GM19372 (cell line): Measurements from ENCODE around the gene MBD6.
A peak's percentile ranks its signal among the peaks of the same experiment; 100 is the strongest.
"Not testable (repeated sequence)": the region's sequence is repeated elsewhere in the genome, so short reads cannot be mapped to it uniquely, and the experiment has no call there.

Experiments used
- ATAC-seq: cut with Tn5 transposase; IDR thresholded peaks from one replicate; pipeline ENCODE4 v1.9.1; 2021; ENCODE audit warnings: mild to moderate bottlenecking, low read depth, moderate library complexity; ENCODE audit not compliant: unreplicated experiment

The MBD6 gene

DNA sequence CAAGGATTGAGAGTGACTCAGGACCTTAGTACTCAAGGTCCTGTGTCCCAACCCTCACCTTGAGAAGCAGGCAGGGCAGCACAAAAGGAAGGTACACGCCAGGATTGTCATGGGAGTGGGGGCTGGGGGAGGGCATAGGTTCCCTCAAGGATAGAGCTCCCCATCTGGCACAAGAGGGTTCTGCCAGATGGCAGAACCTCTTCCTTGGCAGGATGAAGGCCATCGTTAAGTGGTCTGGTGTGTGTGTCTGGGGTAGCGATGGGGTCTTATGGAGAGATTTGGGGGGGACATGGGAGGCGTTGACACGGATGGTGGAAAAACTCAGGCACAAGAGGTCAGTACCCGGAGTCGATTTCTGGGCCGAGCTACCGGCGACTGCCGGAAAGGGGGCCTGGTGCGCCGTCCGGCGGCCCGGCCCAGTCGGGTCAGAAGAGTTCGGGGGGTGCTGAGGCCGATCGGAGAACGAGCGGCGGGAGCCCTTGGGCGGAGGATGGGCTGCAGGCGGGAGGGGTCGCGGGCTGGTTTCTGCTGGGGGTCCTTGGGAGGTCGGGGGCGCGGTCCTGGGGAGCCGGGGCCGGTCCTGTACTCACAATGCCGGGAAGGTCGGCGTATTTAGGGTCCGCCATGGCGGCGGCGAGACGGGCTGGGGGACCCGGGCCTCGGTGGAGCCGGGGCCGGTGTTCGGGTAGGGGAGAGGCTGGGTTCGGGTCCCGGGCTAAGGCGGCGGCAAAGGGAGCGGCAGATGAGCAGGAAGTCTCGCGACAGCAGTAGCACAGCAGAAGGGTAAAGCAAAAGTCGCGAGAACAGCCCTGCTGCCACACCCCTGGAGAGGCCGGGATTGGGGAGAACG, 24.0 kb downstream of the MBD6 start, which contains the start of gene DCTN2:
Gene DCTN2 (minus strand): TSS at position 755 of the 850 bp plus-strand sequence. CDS start 129 bp downstream, at position 626.
- ATAC-seq: peak; percentile 96

GRCh38 chr12:57547288-57548012, 24.8 kb downstream of the MBD6 start:
- ATAC-seq: no peak

DNA sequence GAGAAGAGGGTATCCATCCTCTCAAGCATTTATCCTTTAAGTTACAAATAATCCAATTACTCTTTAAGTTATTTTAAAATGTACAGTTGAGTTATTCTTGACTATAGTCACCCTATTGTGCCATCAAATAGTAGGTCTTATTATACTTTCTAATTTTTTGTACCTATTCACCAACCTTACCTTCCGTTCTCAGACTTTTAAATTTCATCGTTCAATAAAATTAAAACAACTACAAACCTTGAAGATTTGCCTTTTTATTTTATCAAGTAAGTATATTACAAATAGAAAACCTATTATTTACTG, 25.3 kb downstream of the MBD6 start:
- no peak for ATAC-seq

DNA sequence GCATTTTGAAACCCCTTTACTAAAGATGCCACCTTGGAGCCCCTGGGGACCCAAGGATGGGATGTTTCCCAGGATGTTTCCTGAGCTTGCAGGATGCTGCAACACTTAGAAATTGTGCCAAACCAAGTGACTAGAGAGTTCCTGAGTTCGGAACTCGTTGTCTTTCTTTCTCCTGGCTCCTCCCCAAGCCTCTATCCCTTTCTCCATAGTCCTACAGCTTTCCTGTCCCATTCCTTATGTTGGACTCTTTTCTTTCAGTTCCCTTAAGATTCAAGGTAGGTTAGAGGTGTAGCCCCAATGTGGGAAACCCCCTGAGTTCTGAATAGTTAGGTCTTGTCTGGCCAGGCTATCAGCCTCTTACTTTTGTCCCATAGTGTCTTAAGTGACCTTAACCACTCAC, 25.9 kb downstream of the MBD6 start:
- no peak for ATAC-seq

GRCh38 chr12:57549203-57549908, 26.7 kb downstream of the MBD6 start:
- no peak for ATAC-seq

DNA sequence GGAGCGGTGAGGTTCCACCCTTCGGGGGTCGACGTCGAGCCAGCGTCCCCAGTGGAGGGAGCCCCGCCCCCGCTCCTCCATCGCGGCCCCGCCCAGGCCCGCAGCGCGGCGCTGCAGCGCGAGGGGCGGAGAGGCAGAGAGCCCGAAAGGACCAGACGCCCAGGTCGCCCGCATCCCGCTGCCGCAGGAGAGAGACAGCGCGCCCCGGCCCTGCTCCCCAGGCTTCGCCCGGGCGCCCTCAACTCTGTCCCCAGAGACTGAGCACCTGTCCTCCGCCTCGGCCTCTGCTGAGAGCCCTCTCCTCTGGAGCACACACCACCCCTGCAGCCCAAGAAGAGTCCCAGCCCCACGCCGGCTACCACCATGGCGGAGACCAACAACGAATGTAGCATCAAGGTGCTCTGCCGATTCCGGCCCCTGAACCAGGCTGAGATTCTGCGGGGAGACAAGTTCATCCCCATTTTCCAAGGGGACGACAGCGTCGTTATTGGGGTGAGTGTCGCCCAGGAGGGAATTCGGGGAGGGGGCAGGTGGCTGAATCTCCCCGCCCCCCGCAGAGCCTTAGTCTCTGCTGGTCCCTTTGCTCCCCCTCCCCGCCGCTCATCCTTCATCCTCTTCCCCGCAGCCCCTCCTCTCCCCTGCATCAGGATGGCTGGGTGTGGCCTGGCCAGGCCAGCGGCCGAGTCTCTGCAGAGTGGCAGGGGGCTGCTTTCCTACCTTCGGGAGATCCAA, 27.5 kb downstream of the MBD6 start, which contains the start of gene KIF5A:
Gene KIF5A (plus strand): TSS at position 136 of the 732 bp plus-strand sequence. CDS start 228 bp downstream, at position 364.
- no peak for ATAC-seq

DNA sequence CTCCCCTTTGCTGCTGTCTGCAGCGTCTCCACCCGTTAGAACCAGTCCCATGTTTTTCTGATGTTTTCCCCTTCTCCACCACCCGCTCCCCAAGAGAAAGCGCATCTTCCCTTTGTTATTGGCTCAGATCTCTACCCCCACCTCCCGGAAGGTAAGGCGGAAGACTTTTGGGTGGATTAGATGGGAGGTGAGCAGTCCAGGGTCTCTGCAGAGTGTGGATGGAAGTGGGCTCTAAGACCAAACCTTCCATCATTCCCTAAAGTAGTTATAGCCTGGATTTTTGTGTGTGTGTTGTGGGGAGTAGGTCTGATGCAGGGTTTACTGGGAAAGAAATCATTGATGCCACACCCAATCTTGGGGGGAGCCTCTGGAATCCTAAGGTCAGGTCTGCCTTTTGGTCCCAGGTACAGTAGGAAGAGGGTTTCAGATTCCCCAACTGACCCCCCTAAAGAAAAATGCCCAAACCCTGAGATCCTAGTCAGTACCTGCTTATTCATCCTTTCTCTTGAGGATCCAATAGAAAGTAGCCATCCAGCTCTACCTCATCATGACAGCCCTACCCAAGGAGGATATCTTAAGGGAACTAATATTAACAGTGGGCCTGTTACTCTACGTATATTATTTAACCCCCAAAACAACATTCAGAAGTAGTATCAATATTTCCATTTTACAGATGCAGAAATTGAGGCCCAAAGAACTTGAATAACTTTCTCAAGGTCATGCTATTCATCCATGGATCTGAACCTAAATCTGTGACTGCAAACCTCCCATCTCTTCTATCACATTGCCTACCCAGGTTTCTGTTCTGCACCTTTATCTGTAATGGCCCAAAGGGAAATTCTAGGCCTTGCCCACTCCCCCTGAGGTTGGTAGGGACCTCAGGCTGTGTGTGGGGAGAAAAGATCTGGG, 28.3 kb downstream of the MBD6 start:
- ATAC-seq: no peak

DNA sequence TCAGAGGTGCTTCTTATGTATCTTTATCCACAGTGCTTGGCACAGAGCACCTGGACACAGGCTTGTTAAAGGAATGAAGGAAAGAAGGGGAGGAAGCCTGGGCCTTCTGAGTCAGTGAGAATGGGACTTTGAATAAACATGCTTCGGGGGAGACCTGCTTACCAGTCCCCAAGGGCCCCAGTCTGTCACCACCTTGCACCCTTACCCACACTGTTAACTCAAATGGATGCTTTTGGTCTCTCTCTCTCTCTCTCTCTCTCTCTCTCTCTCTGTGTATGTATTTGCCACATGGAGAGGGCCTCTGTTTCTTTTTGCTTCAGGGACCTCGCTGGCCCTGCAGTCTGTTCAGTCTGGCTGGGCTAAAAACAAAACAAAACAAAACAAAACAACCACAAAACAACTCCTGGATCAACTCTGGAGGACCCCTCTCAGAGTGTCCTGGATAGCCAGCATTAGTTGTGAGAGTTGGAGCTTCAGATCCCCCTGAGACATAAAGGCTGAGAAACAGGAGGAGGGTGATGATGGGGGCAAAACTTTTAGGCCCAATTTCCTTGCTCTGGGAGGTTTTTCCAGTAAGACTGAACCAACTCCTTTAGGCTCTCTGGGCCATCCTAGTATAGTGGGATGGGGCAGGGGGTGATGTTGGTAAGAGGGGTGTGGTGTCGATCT, 29.1 kb downstream of the MBD6 start:
- ATAC-seq: no peak

GRCh38 chr12:57552306-57552651, 29.7 kb downstream of the MBD6 start:
- ATAC-seq: no peak

DNA sequence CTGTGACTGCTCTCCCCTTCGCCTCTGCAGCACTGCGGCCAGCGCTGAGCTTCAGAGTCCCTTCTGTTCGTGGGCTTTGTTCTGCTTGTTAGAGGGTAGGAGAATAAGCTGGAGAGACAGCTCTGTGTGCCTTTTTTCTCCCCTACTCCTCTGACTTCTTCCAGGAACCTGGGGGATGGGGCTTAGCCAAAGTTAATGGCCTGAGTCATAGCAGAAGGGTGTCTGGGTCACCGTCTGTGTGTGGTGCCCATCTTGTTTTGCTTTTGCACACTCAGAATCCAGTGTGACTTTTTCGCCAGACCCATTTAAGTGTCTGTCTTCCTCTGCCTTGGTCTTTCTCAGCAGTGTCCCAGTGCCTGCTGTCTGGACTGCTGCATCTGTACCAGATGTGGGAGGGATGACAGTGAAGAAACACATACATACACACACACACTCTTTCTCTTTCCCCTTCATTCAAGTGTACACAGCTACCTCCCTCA, 30.2 kb downstream of the MBD6 start:
- no peak for ATAC-seq

DNA sequence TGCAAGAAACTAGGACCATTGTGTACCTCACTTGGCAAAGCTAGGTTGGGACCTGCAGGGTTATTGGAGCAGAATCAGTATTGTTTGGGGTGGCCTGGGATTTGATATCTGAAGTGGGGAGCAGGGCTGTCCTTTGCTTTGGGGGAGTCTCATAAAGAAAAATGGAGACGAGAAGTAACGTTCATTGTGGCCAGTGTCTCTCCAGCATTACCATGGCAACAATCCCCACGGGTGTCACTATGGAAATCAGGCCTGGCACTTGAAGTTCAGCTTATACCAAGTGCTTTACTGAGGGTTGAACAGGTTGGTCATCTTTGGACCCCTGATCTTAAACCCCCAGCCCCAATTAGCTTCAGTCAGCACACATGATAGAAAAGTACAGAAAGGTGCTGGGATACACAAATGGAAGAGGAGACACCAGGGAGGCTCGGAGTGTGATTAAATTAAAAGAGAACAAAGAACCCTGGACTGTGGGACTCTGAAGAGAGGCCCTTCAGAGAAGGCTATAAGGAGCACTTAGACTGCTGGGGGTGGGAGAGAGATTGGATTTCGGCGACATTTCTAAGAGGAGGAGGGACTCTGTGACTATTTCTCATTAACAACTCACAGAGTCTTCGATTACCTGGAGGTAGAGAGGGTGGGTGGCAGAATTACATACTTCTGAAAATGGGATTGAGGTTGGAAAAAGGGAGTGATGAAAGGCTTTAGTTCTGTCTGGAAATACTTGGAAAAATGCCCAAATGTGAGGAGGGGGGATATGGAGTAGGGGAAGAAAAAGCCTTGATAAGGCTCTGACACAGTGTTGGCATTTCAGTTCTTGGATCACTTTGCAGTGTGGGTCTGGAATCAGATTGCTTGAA, 30.9 kb downstream of the MBD6 start:
- no peak for ATAC-seq

- no peak for ATAC-seq
These were observed 31.8 kb downstream of the MBD6 start for GRCh38 chr12:57554453-57554852.

- no peak for ATAC-seq
These were observed 32.3 kb downstream of the MBD6 start for GRCh38 chr12:57554897-57555296.

- no peak for ATAC-seq
These were observed 36.2 kb downstream of the MBD6 start for GRCh38 chr12:57558864-57559263.

GRCh38 chr12:57560516-57560915, 37.9 kb downstream of the MBD6 start:
- no peak for ATAC-seq

GRCh38 chr12:57561117-57561516, 38.5 kb downstream of the MBD6 start:
- not testable (repeated sequence) for ATAC-seq

DNA sequence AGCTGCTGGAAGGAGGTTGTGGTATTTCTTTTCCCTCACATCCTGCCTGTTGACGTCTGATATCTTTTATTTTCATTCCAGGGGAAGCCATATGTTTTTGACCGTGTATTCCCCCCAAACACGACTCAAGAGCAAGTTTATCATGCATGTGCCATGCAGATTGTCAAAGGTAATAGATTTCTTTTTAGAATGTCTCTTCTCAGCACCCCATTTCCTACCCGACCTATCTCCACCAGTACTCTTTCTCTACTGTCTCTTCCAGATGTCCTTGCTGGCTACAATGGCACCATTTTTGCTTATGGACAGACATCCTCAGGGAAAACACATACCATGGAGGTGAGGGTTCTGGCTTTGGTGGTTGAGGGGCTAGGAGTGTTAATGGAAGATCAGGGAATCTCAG, 40.7 kb downstream of the MBD6 start:
- no peak for ATAC-seq

GRCh38 chr12:57564178-57564740, 41.6 kb downstream of the MBD6 start:
- no peak for ATAC-seq
